Left ventricle myocardium inferior (tissue), 1 donor: Measurements from ENCODE around the gene SH3BP5. TPM values are rescaled to one million over a fixed set of nuclear protein-coding genes. Genes with fewer than 3 reads are reported as not detected.

ENCODE experiments used
- DNase-seq: peaks from one replicate; pipeline ENCODE4 v3.0.0-alpha.2; 2020
- H3K27ac ChIP-seq: fragments of 200-600 bp; replicated peaks from 2 replicates; pipeline ENCODE4 v1.8.0; 2021
- H3K27me3 ChIP-seq: fragments of 200-600 bp; 2 replicates; pipeline ENCODE4 v1.8.0; 2021; ENCODE audit warnings: low read depth
- H3K36me3 ChIP-seq: fragments of 200-600 bp; 2 replicates; pipeline ENCODE4 v1.8.0; 2021
- H3K4me1 ChIP-seq: fragments of 200-600 bp; 2 replicates; pipeline ENCODE4 v1.8.0; 2021
- H3K4me3 ChIP-seq: fragments of 200-600 bp; 2 replicates; pipeline ENCODE4 v1.8.0; 2021; ENCODE audit warnings: mild to moderate bottlenecking, moderate library complexity
- H3K9me3 ChIP-seq: fragments of 200-600 bp; replicated peaks from 2 replicates; pipeline ENCODE4 v1.8.0; 2021
- CTCF ChIP-seq: fragments of 200-600 bp; IDR thresholded peaks from 2 replicates; pipeline ENCODE4 v1.8.0; 2021; ENCODE audit warnings: antibody characterized with exemption, mild to moderate bottlenecking, borderline replicate concordance
- intact Hi-C: fragments of 100-400 bp; cut with micrococcal nuclease; formaldehyde crosslinking; loops from one replicate; pipeline ENCODE4 v1.11.0; 2022
- total RNA-seq: library from RNA; stranded (reverse); fragmentation: NEBNext Ultra II Directional; extraction: Animal tissue kit (Norgen Biotek cat#: 25700); gene quantifications from one replicate; pipeline ENCODE4 v1.2.1, GENCODE V29; 2021
- donor health status: DM: no; HTN: yes; CAD: no; lungs with severe emphysema.

The SH3BP5 gene
- total RNA-seq, 1 donor from 2014 or later, result 8.8 TPM

DNA sequence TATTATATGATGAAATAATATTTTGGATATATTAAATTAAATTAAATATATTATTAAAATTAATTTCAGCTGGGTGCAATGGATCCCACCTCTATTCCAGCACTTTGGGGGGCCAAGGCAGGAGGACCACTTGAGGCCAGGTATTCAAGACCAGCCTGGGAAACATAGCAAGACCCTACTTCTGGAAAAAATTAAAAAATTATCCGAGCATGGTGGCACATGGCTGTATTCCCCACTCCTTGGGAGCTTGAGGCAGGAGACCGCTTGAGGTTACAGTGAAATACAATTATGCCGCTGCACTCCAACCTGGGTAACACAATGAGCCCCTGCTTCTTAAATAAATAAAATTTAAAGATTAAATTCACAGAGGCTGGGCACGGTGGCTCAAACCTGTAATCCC is 61.4 kb downstream of the SH3BP5 start:
- no peaks in the 10 kb centered on the region for H3K36me3 ChIP-seq
- TF ChIP-seq CTCF, result no peak
- no peak for DNase-seq
- H3K27ac ChIP-seq, result no peak overlapping the region
- no peak overlapping the region for H3K4me3 ChIP-seq
- H3K27me3 ChIP-seq, result no peaks in the 10 kb centered on the region
- no peaks in the 10 kb centered on the region for H3K9me3 ChIP-seq
- H3K4me1 ChIP-seq, result peaks cover 33% of the 10 kb centered on the region
- intact Hi-C loops, result no loop called here

DNA sequence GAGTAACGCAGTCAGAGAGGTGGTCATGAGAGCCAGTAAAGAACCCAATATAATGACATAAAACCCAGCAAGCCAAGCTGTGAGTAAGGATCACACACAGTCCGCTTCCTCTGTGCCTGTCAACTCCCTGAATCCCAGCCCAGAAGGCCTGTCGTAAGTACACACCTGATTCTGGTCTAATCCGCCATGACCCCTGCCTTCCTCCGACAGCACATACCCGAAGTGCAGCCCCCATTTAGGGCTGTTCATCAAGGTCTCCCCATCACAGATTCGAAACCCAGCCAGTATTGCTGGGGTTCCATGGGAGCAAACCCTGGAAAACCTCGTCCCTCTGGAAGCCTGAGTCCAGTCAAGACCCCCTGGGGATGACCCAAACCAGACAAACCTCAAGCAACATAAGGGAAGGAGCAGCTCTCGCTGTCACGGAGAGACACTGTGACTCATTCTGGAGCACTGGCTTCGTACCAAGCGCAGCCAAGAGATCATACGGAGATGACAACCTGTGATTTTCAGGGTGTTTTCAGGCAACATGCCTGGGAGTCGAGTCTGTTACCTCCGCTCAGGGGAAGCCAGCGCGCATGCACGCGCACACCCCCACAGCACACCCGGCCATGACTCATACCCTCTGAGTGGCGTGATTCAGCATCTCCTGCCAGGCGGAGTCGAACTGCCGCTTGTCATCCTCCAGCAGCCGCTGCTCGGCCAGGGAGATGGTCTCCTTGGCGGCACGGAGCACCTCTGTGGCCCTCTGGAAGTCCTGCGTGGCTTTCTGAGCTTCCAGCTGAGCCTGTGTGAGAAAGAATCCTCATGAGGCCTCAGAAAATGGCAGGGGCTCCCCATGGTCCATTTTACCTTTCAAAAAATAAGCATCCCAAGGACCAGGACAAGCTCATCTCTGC is 63.0 kb downstream of the SH3BP5 start:
- Histone ChIP-seq H3K27ac (peak overlapping the region; percentile 47), H3K4me3 (peak overlapping the region; percentile 27), H3K9me3 (no peaks in the 10 kb centered on the region), H3K27me3 (no peaks in the 10 kb centered on the region), H3K4me1 (peaks cover 40% of the 10 kb centered on the region), H3K36me3 (no peaks in the 10 kb centered on the region)
- TF ChIP-seq CTCF, result no peak
- intact Hi-C loops, result loop anchor here (2.0 to 5.0 kb wide), 2 partner anchors 63 to 108 kb away; partner anchors contain the start of gene SH3BP5
- DNase-seq, result peak; percentile 86

GRCh38 chr3:15268033-15268631 is 64.3 kb downstream of the SH3BP5 start:
- Histone ChIP-seq H3K27ac (peak overlapping the region; percentile 47), H3K4me3 (no peak overlapping the region), H3K4me1 (peaks cover 43% of the 10 kb centered on the region), H3K36me3 (no peaks in the 10 kb centered on the region), H3K9me3 (no peaks in the 10 kb centered on the region), H3K27me3 (no peaks in the 10 kb centered on the region)
- TF ChIP-seq CTCF, result peak; percentile 95
- intact Hi-C loops, result loop anchor here (2.0 to 5.0 kb wide), 2 partner anchors 65 to 109 kb away; partner anchors contain the start of gene SH3BP5
- peak; percentile 84 for DNase-seq

GRCh38 chr3:15267502-15267901 is 64.9 kb downstream of the SH3BP5 start:
- intact Hi-C loops, result loop anchor here (5.0 kb wide), 1 partner anchor 110 kb away; no protein-coding TSS in a partner anchor
- H3K36me3 ChIP-seq, result no peaks in the 10 kb centered on the region
- no peak for DNase-seq
- no peak overlapping the region for H3K27ac ChIP-seq
- H3K9me3 ChIP-seq, result no peaks in the 10 kb centered on the region
- H3K4me3 ChIP-seq, result no peak overlapping the region
- no peak for TF ChIP-seq CTCF
- H3K27me3 ChIP-seq, result no peaks in the 10 kb centered on the region
- peaks cover 43% of the 10 kb centered on the region for H3K4me1 ChIP-seq

GRCh38 chr3:15266510-15267376 is 65.6 kb downstream of the SH3BP5 start:
- Histone ChIP-seq H3K4me1 (peaks cover 43% of the 10 kb centered on the region), H3K27me3 (no peaks in the 10 kb centered on the region), H3K9me3 (no peaks in the 10 kb centered on the region), H3K4me3 (no peak overlapping the region), H3K27ac (no peak overlapping the region), H3K36me3 (no peaks in the 10 kb centered on the region)
- intact Hi-C loops, result loop anchor here (5.0 kb wide), 1 partner anchor 111 kb away; no protein-coding TSS in a partner anchor
- DNase-seq, result no peak
- no peak for TF ChIP-seq CTCF
